HCT116 (cell line): ENCODE data around the gene ITPR2.

Experiments
- CBX3 ChIP-seq: IDR thresholded peaks from 2 replicates; pipeline ENCODE4 v1.6.1; 2012; ENCODE audit warnings: low read depth
- CEBPB ChIP-seq: IDR thresholded peaks from 2 replicates; pipeline ENCODE4 v1.6.1; 2012; ENCODE audit warnings: low read depth
- EGR1 ChIP-seq: IDR thresholded peaks from 2 replicates; pipeline ENCODE4 v1.6.1; 2012; ENCODE audit warnings: low read depth
- ELF1 ChIP-seq: IDR thresholded peaks from 2 replicates; pipeline ENCODE4 v1.6.1; 2012; ENCODE audit warnings: low read depth, borderline replicate concordance
- EZH2 ChIP-seq: fragments of 200-600 bp; sonication (generic); IDR thresholded peaks from 2 replicates; pipeline ENCODE4 v1.6.1; 2017; ENCODE audit warnings: antibody characterized with exemption, mixed run types
- POLR2A ChIP-seq: IDR thresholded peaks from 2 replicates; pipeline ENCODE4 v1.7.0; 2011; ENCODE audit warnings: borderline replicate concordance; ENCODE audit not compliant: insufficient read depth, insufficient read length; ENCODE audit errors: extremely low read depth
- POLR2AphosphoS5 ChIP-seq: IDR thresholded peaks from 2 replicates; pipeline ENCODE4 v1.6.1; 2011; ENCODE audit warnings: mild to moderate bottlenecking, low read depth, low read length, moderate library complexity
- RAD21 ChIP-seq: IDR thresholded peaks from 2 replicates; pipeline ENCODE4 v1.6.1; 2012; ENCODE audit warnings: low read depth, mild to moderate bottlenecking
- SP1 ChIP-seq: IDR thresholded peaks from 2 replicates; pipeline ENCODE4 v1.6.1; 2012; ENCODE audit warnings: low read depth
- SRF ChIP-seq: IDR thresholded peaks from 2 replicates; pipeline ENCODE4 v1.6.1; 2012; ENCODE audit warnings: low read depth
- ZNF274 ChIP-seq: fragments of 200-500 bp; sonication (Bioruptor generic); IDR thresholded peaks from 2 replicates; pipeline ENCODE4 v1.6.1; 2014; ENCODE audit warnings: mild to moderate bottlenecking, low read depth, low read length, inconsistent platforms
- TF ChIP-seq, protein P1 (sequence below): IDR thresholded peaks from 2 replicates; pipeline ENCODE4 v1.6.1; 2012; ENCODE audit warnings: low read depth
- TF ChIP-seq, protein P2 (sequence below), 3 experiments: fragments of 200-600 bp in 1 of 3; sonication (generic) in 1 of 3; IDR thresholded peaks in 2 of 3; conservative IDR thresholded peaks in 1 of 3; 2 replicates each; pipeline ENCODE4 v1.5.1; 2012 to 2017; ENCODE audit warnings: low read depth in 2 of 3, low read length in 2 of 3, antibody characterized with exemption in 1 of 3, borderline replicate concordance in 1 of 3, control low read depth in 1 of 3, mild to moderate bottlenecking in 1 of 3, mixed read lengths in 1 of 3, mixed run types in 1 of 3, moderate library complexity in 1 of 3; ENCODE audit not compliant: insufficient read depth in 1 of 3
- TF ChIP-seq, protein P3 (sequence below): IDR thresholded peaks from 2 replicates; pipeline ENCODE4 v1.6.1; 2012

DNA sequence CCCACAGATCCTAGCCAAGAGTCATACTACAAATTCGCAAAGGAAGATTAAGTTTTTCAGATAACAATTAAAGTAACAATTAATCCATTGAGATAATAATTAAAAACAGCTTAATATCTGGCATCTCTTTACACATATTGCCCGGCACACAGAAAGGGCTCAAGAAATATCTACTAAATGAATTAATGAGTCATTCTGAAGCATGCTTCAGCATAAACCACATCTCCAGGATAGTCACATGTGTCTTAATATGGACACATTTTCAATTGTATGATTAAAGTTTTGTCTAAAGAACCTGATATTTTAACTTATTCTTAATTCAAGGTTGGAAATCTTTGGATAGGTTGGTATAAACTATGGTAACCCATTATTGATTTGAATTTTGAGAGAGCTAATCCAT lies 9.6 kb downstream of the ITPR2 start:
- TF ChIP-seq, protein P1, sequence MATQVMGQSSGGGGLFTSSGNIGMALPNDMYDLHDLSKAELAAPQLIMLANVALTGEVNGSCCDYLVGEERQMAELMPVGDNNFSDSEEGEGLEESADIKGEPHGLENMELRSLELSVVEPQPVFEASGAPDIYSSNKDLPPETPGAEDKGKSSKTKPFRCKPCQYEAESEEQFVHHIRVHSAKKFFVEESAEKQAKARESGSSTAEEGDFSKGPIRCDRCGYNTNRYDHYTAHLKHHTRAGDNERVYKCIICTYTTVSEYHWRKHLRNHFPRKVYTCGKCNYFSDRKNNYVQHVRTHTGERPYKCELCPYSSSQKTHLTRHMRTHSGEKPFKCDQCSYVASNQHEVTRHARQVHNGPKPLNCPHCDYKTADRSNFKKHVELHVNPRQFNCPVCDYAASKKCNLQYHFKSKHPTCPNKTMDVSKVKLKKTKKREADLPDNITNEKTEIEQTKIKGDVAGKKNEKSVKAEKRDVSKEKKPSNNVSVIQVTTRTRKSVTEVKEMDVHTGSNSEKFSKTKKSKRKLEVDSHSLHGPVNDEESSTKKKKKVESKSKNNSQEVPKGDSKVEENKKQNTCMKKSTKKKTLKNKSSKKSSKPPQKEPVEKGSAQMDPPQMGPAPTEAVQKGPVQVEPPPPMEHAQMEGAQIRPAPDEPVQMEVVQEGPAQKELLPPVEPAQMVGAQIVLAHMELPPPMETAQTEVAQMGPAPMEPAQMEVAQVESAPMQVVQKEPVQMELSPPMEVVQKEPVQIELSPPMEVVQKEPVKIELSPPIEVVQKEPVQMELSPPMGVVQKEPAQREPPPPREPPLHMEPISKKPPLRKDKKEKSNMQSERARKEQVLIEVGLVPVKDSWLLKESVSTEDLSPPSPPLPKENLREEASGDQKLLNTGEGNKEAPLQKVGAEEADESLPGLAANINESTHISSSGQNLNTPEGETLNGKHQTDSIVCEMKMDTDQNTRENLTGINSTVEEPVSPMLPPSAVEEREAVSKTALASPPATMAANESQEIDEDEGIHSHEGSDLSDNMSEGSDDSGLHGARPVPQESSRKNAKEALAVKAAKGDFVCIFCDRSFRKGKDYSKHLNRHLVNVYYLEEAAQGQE, result no peak
- TF ChIP-seq, protein P2, sequence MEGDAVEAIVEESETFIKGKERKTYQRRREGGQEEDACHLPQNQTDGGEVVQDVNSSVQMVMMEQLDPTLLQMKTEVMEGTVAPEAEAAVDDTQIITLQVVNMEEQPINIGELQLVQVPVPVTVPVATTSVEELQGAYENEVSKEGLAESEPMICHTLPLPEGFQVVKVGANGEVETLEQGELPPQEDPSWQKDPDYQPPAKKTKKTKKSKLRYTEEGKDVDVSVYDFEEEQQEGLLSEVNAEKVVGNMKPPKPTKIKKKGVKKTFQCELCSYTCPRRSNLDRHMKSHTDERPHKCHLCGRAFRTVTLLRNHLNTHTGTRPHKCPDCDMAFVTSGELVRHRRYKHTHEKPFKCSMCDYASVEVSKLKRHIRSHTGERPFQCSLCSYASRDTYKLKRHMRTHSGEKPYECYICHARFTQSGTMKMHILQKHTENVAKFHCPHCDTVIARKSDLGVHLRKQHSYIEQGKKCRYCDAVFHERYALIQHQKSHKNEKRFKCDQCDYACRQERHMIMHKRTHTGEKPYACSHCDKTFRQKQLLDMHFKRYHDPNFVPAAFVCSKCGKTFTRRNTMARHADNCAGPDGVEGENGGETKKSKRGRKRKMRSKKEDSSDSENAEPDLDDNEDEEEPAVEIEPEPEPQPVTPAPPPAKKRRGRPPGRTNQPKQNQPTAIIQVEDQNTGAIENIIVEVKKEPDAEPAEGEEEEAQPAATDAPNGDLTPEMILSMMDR (IDR thresholded peaks at IDR 0.05 in 2 of 3, conservative IDR thresholded peaks at IDR 0.05 in 1 of 3; ENCODE audit: borderline replicate concordance in 1 of 3, insufficient read depth in 1 of 3, low read depth in 2 of 3, low read length in 2 of 3), result no peak
- TF ChIP-seq, protein P3, sequence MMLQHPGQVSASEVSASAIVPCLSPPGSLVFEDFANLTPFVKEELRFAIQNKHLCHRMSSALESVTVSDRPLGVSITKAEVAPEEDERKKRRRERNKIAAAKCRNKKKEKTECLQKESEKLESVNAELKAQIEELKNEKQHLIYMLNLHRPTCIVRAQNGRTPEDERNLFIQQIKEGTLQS, result no peak
- TF ChIP-seq CBX3 (no peak), CEBPB (no peak), POLR2AphosphoS5 (no peak), EZH2 (no peak), POLR2A (no peak), EGR1 (no peak), SRF (no peak), RAD21 (no peak), ZNF274 (no peak), ELF1 (no peak), SP1 (no peak)
